ENCODE data around the gene C2orf74. TPM values are rescaled to one million over a fixed set of nuclear protein-coding genes. Genes with fewer than 3 reads are reported as not detected.
"Not testable (repeated sequence)": the region's sequence is repeated elsewhere in the genome, so short reads cannot be mapped to it uniquely, and the experiment has no call there.

C2orf74 gene
- total RNA-seq = 23.1 TPM
- polyA plus RNA-seq (ENCODE audit: insufficient read depth in 1 of 8, insufficient read length in 8 of 8, low replicate concordance in 1 of 8) = 10 to 100 TPM; 16.4 to 30.8 (median 23.7) TPM
- long read RNA-seq, donor 1, transcript C2orf74-202 (4 exons, 879 nt) = major isoform, 7 of 7 reads
- long read RNA-seq, donor 1, partial matches to known transcripts = 0 of 7 reads
- long read RNA-seq, donor 1, other reads (novel, unspliced or antisense) = 0 of 7 reads
- long read RNA-seq, donor 2, partial matches to known transcripts = 0 of 2 reads
- long read RNA-seq, donor 2, other reads (novel, unspliced or antisense) = 0 of 2 reads
- long read RNA-seq, donor 3, transcript C2orf74-202 (4 exons, 879 nt) = major isoform, 5 of 5 reads
- long read RNA-seq, donor 3, partial matches to known transcripts = 0 of 5 reads
- long read RNA-seq, donor 3, other reads (novel, unspliced or antisense) = 0 of 5 reads
- long read RNA-seq, donor 4, transcript C2orf74-202 (4 exons, 879 nt) = major isoform, 9 of 9 reads
- long read RNA-seq, donor 4, partial matches to known transcripts = 0 of 9 reads
- long read RNA-seq, donor 4, other reads (novel, unspliced or antisense) = 0 of 9 reads
- long read RNA-seq, donor 5, transcript C2orf74-202 (4 exons, 879 nt) = major isoform, 12 of 28 reads
- long read RNA-seq, donor 5, partial matches to known transcripts = 14 of 28 reads
- long read RNA-seq, donor 5, other reads (novel, unspliced or antisense) = 0 of 28 reads
- long read RNA-seq, donor 6, transcript C2orf74-204 (3 exons, 726 nt) = minor isoform, 5 of 33 reads
- long read RNA-seq, donor 6, transcript C2orf74-202 (4 exons, 879 nt) = major isoform, 18 of 33 reads
- long read RNA-seq, donor 6, partial matches to known transcripts = 10 of 33 reads
- long read RNA-seq, donor 6, other reads (novel, unspliced or antisense) = 0 of 33 reads
- long read RNA-seq, donor 7, partial matches to known transcripts = 8 of 18 reads
- long read RNA-seq, donor 7, other reads (novel, unspliced or antisense) = 5 of 18 reads
- long read RNA-seq, donor 8, transcript C2orf74-202 (4 exons, 879 nt) = major isoform, 5 of 10 reads
- long read RNA-seq, donor 8, partial matches to known transcripts = 5 of 10 reads
- long read RNA-seq, donor 8, other reads (novel, unspliced or antisense) = 0 of 10 reads
- long read RNA-seq, donor 9, transcript C2orf74-202 (4 exons, 879 nt) = major isoform, 6 of 12 reads
- long read RNA-seq, donor 9, partial matches to known transcripts = 6 of 12 reads
- long read RNA-seq, donor 9, other reads (novel, unspliced or antisense) = 0 of 12 reads
- long read RNA-seq, donor 10, transcript C2orf74-202 (4 exons, 879 nt) = major isoform, 10 of 32 reads
- long read RNA-seq, donor 10, partial matches to known transcripts = 16 of 32 reads
- long read RNA-seq, donor 10, other reads (novel, unspliced or antisense) = 6 of 32 reads
- long read RNA-seq, donor 11, transcript C2orf74-202 (4 exons, 879 nt) = major isoform, 9 of 22 reads
- long read RNA-seq, donor 11, partial matches to known transcripts = 13 of 22 reads
- long read RNA-seq, donor 11, other reads (novel, unspliced or antisense) = 0 of 22 reads

DNA sequence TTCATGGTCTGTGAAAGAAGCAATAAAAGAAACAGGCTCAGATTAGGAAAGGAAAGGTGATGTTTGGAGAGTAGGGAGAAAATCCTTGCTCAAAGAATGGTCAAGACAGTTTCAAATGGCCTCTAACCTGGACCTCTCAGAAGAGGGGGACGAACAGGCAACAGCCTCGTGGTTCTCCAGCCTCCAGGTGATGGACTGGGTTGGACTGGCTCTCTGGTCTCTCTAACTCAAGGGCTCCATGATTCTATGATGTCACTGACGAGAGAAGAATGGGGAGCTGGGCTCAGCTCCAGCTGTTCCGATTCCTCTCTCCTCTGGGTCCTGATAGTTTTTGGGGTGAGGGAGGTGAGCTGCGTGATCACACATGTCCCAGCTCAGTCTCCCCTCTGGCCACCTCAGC, at the start of gene C2orf74:
TSS of gene C2orf74 (plus strand) at position 301 of the 400 bp plus-strand sequence. CDS start 327 bp downstream, outside the sequence.
- Histone ChIP-seq H3K36me3 (ENCODE audit: control insufficient read depth, insufficient read depth, low read length) (peaks cover 24% of the 10 kb centered on the region), H3K27ac (ENCODE audit: low read length) (no peak within 1 kb of the TSS), H3K4me1 (ENCODE audit: control insufficient read depth, insufficient read depth, low read length) (no peaks in the 10 kb centered on the region), H3K27me3 (ENCODE audit: control insufficient read depth, insufficient read depth, low read length) (no peaks in the 10 kb centered on the region), H3K4me3 (ENCODE audit: low read length) (no peak within 1 kb of the TSS), H3K9me3 (replicated peaks; ENCODE audit: control insufficient read depth, low read depth, low read length) (peaks cover 2% of the 10 kb centered on the region)
- WGBS (ENCODE audit: insufficient coverage) = 91% methylated on average over 2 of the region's 5 CpGs
- DNase-seq = no peak

GRCh38 chr2:61114147-61114546, 47.8 kb upstream of the C2orf74 start:
- Histone ChIP-seq H3K27ac (ENCODE audit: low read length) (no peak overlapping the region), H3K27me3 (ENCODE audit: control insufficient read depth, insufficient read depth, low read length) (no peaks in the 10 kb centered on the region), H3K4me1 (ENCODE audit: control insufficient read depth, insufficient read depth, low read length) (no peaks in the 10 kb centered on the region), H3K4me3 (ENCODE audit: low read length) (no peak overlapping the region), H3K36me3 (ENCODE audit: control insufficient read depth, insufficient read depth, low read length) (peaks cover 9% of the 10 kb centered on the region), H3K9me3 (replicated peaks; ENCODE audit: control insufficient read depth, low read depth, low read length) (no peaks in the 10 kb centered on the region)
- 57% methylated on average over 2 of the region's 6 CpGs for WGBS (ENCODE audit: insufficient coverage)
- no peak for DNase-seq

DNA sequence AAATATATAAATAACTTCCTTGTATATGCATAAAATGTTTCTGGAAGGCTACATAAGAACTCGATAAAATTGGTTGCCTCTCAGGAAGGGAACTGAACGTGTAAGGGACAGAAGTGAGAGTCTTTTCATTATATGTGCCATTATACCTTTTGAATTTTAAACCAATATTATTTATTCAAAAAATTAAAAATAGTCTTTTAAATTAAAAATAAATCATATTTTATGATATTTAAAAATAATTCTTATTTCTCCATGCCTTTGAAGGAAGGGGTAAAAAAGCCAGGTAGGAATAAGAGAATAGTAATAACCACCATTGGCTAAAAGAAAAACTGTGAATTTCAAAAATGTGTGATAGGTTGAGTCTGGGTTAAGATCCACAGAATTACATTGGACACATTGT, 45.7 kb upstream of the C2orf74 start:
- Histone ChIP-seq H3K4me1 (ENCODE audit: control insufficient read depth, insufficient read depth, low read length) (no peaks in the 10 kb centered on the region), H3K9me3 (replicated peaks; ENCODE audit: control insufficient read depth, low read depth, low read length) (no peaks in the 10 kb centered on the region), H3K27ac (ENCODE audit: low read length) (no peak overlapping the region), H3K4me3 (ENCODE audit: low read length) (no peak overlapping the region), H3K27me3 (ENCODE audit: control insufficient read depth, insufficient read depth, low read length) (no peaks in the 10 kb centered on the region), H3K36me3 (ENCODE audit: control insufficient read depth, insufficient read depth, low read length) (peaks cover 12% of the 10 kb centered on the region)
- no CpG with 5 or more reads among the region's 2 CpGs for WGBS (ENCODE audit: insufficient coverage)
- DNase-seq = no peak

- WGBS (ENCODE audit: insufficient coverage) = 86% methylated on average over 1 of the region's 1 CpG
- H3K27ac ChIP-seq (ENCODE audit: low read length) = no peak overlapping the region
- DNase-seq = no peak
- no peaks in the 10 kb centered on the region for H3K9me3 ChIP-seq (replicated peaks; ENCODE audit: control insufficient read depth, low read depth, low read length)
- H3K4me3 ChIP-seq (ENCODE audit: low read length) = no peak overlapping the region
- peaks cover 8% of the 10 kb centered on the region for H3K36me3 ChIP-seq (ENCODE audit: control insufficient read depth, insufficient read depth, low read length)
- H3K4me1 ChIP-seq (ENCODE audit: control insufficient read depth, insufficient read depth, low read length) = no peaks in the 10 kb centered on the region
- no peaks in the 10 kb centered on the region for H3K27me3 ChIP-seq (ENCODE audit: control insufficient read depth, insufficient read depth, low read length)
Measured at GRCh38 chr2:61117534-61117933, 44.5 kb upstream of the C2orf74 start.

- no peak for DNase-seq
- no peaks in the 10 kb centered on the region for H3K27me3 ChIP-seq (ENCODE audit: control insufficient read depth, insufficient read depth, low read length)
- no CpG with 5 or more reads among the region's 3 CpGs for WGBS (ENCODE audit: insufficient coverage)
- H3K27ac ChIP-seq (ENCODE audit: low read length) = no peak overlapping the region
- H3K36me3 ChIP-seq (ENCODE audit: control insufficient read depth, insufficient read depth, low read length) = peaks cover 3% of the 10 kb centered on the region
- peaks cover 8% of the 10 kb centered on the region for H3K9me3 ChIP-seq (replicated peaks; ENCODE audit: control insufficient read depth, low read depth, low read length)
- H3K4me3 ChIP-seq (ENCODE audit: low read length) = no peak overlapping the region
- no peaks in the 10 kb centered on the region for H3K4me1 ChIP-seq (ENCODE audit: control insufficient read depth, insufficient read depth, low read length)
Measured at GRCh38 chr2:61125123-61125710, 36.8 kb upstream of the C2orf74 start.

DNA sequence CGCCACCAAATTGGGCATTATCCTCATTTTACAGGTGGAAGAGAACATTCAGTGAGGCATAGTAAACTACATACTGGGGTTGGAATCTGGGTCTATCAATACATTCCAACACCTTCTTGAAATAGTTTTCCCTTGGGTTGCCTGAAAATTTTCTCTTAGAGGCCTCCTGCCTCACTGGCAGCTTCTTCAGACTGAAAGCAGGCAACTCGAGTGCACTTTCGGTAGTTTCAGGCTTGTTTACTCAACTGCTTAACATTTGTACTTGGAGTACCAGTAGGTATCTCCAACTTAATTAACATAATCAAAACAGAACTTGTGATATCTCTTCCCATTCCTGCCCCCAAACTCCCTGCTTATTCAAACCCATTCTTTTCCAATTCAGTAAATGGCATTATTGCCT, 36.2 kb upstream of the C2orf74 start:
- DNase-seq = no peak
- WGBS (ENCODE audit: insufficient coverage) = 94% methylated on average over 2 of the region's 3 CpGs
- H3K27ac ChIP-seq (ENCODE audit: low read length) = no peak overlapping the region

DNA sequence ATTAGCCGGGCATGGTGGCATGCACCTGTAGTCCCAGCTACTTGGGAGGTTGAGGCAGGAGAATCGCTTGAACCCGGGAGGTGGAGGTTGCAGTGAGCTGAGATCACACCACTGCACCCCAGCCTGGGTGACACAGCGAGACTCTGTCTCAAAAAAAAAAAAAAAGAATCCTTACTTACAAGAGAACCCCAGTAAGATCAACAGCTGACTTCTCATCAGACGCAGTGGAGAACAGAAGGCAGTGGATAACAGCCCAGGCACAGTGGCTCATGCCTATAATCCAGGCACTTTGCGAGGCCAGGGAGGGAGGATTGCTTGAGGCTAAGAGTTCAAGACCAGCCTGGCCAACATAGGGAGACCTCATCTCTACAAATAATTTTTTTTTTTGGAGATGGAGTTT, 33.9 kb upstream of the C2orf74 start:
- not testable (repeated sequence) for H3K4me1 ChIP-seq (ENCODE audit: control insufficient read depth, insufficient read depth, low read length); H3K36me3 ChIP-seq (ENCODE audit: control insufficient read depth, insufficient read depth, low read length); H3K27me3 ChIP-seq (ENCODE audit: control insufficient read depth, insufficient read depth, low read length); H3K27ac ChIP-seq (ENCODE audit: low read length); DNase-seq; H3K9me3 ChIP-seq (replicated peaks; ENCODE audit: control insufficient read depth, low read depth, low read length); H3K4me3 ChIP-seq (ENCODE audit: low read length)
- no CpG with 5 or more reads among the region's 6 CpGs for WGBS (ENCODE audit: insufficient coverage)

More for the DNA sequence above, 36.2 kb upstream of the C2orf74 start:
- H3K27me3 ChIP-seq (ENCODE audit: control insufficient read depth, insufficient read depth, low read length) = no peaks in the 10 kb centered on the region
- H3K9me3 ChIP-seq (replicated peaks; ENCODE audit: control insufficient read depth, low read depth, low read length) = peaks cover 8% of the 10 kb centered on the region
- H3K4me3 ChIP-seq (ENCODE audit: low read length) = no peak overlapping the region
- H3K4me1 ChIP-seq (ENCODE audit: control insufficient read depth, insufficient read depth, low read length) = no peaks in the 10 kb centered on the region
- H3K36me3 ChIP-seq (ENCODE audit: control insufficient read depth, insufficient read depth, low read length) = no peaks in the 10 kb centered on the region

DNA sequence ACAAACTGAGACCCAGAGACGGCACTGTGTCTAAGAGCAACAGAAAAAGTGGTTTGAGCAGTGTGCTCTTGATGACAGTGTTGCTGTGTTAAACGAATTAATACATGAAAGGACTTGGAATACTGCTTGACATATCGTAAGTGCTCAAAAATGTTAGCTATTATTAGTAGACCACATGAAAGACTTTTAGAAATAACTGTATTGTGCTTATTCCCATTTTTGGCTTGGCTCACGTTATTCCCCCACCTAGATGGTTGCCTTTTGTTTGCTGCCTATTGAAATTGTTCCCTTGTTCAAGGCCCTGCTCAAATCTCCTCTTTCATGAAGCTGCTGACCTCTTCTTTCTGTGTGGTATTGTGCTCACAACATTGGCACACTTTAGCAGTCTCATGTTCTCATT, 27.8 kb upstream of the C2orf74 start:
- Histone ChIP-seq H3K4me1 (ENCODE audit: control insufficient read depth, insufficient read depth, low read length) (no peaks in the 10 kb centered on the region), H3K36me3 (ENCODE audit: control insufficient read depth, insufficient read depth, low read length) (no peaks in the 10 kb centered on the region), H3K27ac (ENCODE audit: low read length) (no peak overlapping the region), H3K27me3 (ENCODE audit: control insufficient read depth, insufficient read depth, low read length) (no peaks in the 10 kb centered on the region), H3K4me3 (ENCODE audit: low read length) (no peak overlapping the region), H3K9me3 (replicated peaks; ENCODE audit: control insufficient read depth, low read depth, low read length) (no peaks in the 10 kb centered on the region)
- WGBS (ENCODE audit: insufficient coverage) = 40% methylated on average over 1 of the region's 4 CpGs
- no peak for DNase-seq

GRCh38 chr2:61135510-61135909, 26.5 kb upstream of the C2orf74 start:
- WGBS (ENCODE audit: insufficient coverage) = no CpG with 5 or more reads among the region's 3 CpGs

More at GRCh38 chr2:61135510-61135909, 26.5 kb upstream of the C2orf74 start:
- H3K4me3 ChIP-seq (ENCODE audit: low read length) = no peak overlapping the region
- H3K27me3 ChIP-seq (ENCODE audit: control insufficient read depth, insufficient read depth, low read length) = no peaks in the 10 kb centered on the region
- H3K4me1 ChIP-seq (ENCODE audit: control insufficient read depth, insufficient read depth, low read length) = no peaks in the 10 kb centered on the region
- H3K9me3 ChIP-seq (replicated peaks; ENCODE audit: control insufficient read depth, low read depth, low read length) = no peaks in the 10 kb centered on the region
- no peaks in the 10 kb centered on the region for H3K36me3 ChIP-seq (ENCODE audit: control insufficient read depth, insufficient read depth, low read length)
- peak; percentile 72 for DNase-seq
- no peak overlapping the region for H3K27ac ChIP-seq (ENCODE audit: low read length)
